Measurements from ENCODE around the gene CCDC112. TPM values are rescaled to one million over a fixed set of nuclear protein-coding genes. Genes with fewer than 3 reads are reported as not detected.

The CCDC112 gene
- total RNA-seq: 1 to 10 TPM; 1.7 to 1.8 TPM

DNA sequence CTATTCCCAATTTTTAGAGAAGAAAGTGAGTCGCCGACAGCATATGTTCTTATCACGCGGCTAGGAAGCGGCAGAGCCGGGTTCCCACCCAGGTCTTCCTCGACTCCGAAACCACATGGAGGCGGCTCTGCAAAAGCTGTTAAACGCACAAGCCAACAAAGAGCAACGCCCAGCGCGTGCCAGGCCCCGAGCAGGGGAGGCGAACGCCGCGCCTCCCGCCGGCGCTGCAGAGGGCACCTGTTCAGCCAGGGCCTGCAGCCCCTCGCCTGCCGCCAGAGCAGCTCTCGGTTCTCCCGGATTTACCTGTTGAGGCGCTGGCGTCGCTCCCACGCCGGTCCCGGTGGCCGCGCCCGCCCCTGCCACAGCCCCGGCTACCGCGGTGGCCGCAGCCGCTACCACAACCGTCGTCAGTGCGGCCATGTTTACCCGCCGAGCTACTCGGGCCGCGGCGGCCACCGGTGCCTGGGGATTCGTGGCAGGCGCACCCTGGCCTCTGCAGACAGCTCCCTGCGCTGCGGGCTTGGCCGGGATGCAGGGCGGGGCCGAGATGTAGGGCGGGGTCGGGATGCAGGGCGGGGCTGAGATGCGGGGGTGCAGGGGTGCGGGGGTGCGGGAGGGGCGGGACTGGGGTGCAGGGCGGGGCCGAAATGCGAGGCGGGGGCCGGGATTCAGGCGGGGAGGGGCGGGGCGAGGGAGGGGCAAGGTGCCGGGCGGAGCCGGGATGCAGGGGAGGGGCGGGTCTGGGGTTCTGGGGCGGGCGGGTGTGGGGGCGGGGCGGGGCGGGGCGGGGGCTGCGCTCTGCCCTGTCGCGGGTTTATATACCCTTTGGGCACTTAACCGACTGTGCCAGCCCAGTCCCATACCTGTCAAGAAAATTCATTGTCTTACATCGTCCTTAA is at the start of gene CCDC112:
Gene CCDC112 (minus strand): TSS at position 531 of the 899 bp plus-strand sequence. CDS start 111 bp downstream, at position 420.
- Mint-ChIP-seq H3K27ac (no peak within 1 kb of the TSS), H3K9me3 (peaks cover 13% of the 10 kb centered on the region), H3K4me3 (peak within 1 kb of the TSS; percentile 76), H3K27me3 (peaks cover 8% of the 10 kb centered on the region), H3K4me1 (ENCODE audit: low read depth) (peaks cover 7% of the 10 kb centered on the region), H3K36me3 (peaks cover 5% of the 10 kb centered on the region)
- DNase-seq: peak; percentile 87
- intact Hi-C loops (cut with micrococcal nuclease): loop anchor here (1.0 to 2.0 kb wide), 6 partner anchors 34 to 545 kb away; partner anchors contain the start of genes AP3S1, ATG12, FEM1C and PGGT1B
- CTCF ChIA-PET: interaction anchor here (0.6 to 2.1 kb wide), 6 partner anchors 13 to 278 kb away, joined by 3 to 10 read pairs (median 4); no protein-coding TSS in a partner anchor
- POLR2A ChIA-PET: interaction anchor here (0.7 to 2.1 kb wide), 3 partner anchors 35 to 328 kb away, joined by 3 to 8 read pairs (median 6); partner anchors contain the start of gene FEM1C

DNA sequence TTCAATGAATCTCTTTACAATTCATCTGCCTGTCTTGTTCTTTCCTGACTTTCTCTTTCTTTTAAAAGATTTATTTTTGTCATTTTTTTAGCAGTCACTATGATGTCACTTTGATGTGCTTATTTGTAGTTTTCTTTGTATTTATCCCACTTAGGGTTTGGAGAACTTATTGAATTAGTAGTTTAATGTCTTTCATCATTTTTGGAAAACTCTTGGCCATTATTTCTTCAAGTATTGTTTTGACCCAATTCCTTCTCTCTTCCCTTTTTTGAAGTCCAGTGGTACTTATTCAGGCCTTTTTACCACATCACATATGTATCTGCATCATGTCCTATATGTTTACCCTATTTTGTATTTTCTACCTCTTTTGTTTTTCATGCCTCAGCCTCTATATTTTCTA is 48.9 kb upstream of the CCDC112 start:
- H3K27me3 Mint-ChIP-seq: no peaks in the 10 kb centered on the region
- H3K4me3 Mint-ChIP-seq: no peak overlapping the region
- no peaks in the 10 kb centered on the region for H3K36me3 Mint-ChIP-seq
- DNase-seq: no peak
- no peaks in the 10 kb centered on the region for H3K9me3 Mint-ChIP-seq
- ChIA-PET POLR2A (no interaction called here), CTCF (no interaction called here)
- no peaks in the 10 kb centered on the region for H3K4me1 Mint-ChIP-seq (ENCODE audit: low read depth)
- no peak overlapping the region for H3K27ac Mint-ChIP-seq
- intact Hi-C loops (cut with micrococcal nuclease): no loop called here

DNA sequence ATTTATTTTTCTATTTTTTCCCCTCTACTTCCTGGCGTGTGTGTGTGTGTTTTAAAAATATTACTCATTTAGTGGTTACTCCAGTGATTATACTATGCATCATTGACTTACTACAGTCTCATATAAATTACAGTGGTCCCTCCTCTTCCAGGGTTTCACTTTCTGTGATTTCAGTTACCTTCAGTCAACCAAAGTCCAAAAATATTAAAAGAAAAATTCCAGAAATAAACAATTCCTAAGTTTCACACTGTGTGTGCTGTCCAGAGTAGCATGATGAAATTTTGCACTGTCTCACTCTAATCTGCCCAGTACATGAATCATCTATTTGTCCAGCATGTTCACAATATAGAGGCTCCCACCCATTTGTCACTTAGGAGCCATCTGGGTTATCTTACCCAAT is 47.4 kb upstream of the CCDC112 start:
- H3K36me3 Mint-ChIP-seq: no peaks in the 10 kb centered on the region
- H3K4me3 Mint-ChIP-seq: no peak overlapping the region
- DNase-seq: no peak
- ChIA-PET CTCF (no interaction called here), POLR2A (no interaction called here)
- no peaks in the 10 kb centered on the region for H3K4me1 Mint-ChIP-seq (ENCODE audit: low read depth)
- no peaks in the 10 kb centered on the region for H3K9me3 Mint-ChIP-seq
- H3K27me3 Mint-ChIP-seq: peaks cover under 1% of the 10 kb centered on the region
- intact Hi-C loops (cut with micrococcal nuclease): no loop called here
- H3K27ac Mint-ChIP-seq: no peak overlapping the region

DNA sequence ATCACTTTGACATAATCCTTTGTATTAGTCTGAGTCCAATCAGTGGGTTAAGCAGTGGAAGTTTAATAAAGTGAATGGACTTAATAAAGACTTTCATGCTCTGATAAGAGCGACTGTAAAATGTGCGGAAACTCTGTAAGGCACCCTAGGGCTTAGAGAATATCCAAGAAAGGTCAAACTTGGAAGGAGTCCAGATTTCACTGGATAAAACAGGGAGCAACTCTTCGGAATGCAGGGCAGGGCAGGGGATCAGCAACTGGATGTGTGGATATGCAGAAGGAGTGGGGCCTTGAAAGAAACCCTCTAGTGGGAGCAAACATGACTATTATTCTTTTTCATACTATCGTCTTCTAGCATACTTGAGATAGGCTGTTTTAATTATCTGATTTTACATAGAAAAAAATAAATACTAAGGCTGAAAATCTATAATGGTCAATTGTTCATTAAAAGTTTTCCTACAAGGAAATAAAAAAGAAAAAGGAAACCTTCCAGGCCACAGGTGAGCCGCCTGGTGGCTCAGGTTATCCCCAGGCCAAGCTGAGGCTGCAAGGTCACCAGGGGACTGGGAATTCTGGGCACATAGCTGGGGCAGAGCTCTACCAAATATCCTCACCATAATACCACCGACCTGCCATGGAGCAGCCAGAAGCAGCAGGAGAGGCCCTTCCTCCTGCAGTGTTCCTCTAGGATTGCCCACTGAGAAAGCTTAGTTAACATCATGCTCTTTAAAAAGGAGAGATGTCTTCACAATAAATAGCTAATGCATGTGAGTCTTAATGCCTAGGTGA is 46.3 kb upstream of the CCDC112 start:
- no peak overlapping the region for H3K27ac Mint-ChIP-seq
- intact Hi-C loops (cut with micrococcal nuclease): no loop called here
- POLR2A ChIA-PET: interaction anchor here (0.9 to 1.1 kb wide), 2 partner anchors 31 to 228 kb away, joined by 3 read pairs; no protein-coding TSS in a partner anchor
- no peaks in the 10 kb centered on the region for H3K9me3 Mint-ChIP-seq
- peaks cover 7% of the 10 kb centered on the region for H3K27me3 Mint-ChIP-seq
- H3K36me3 Mint-ChIP-seq: no peaks in the 10 kb centered on the region
- CTCF ChIA-PET: no interaction called here
- no peaks in the 10 kb centered on the region for H3K4me1 Mint-ChIP-seq (ENCODE audit: low read depth)
- no peak overlapping the region for H3K4me3 Mint-ChIP-seq
- no peak for DNase-seq

DNA sequence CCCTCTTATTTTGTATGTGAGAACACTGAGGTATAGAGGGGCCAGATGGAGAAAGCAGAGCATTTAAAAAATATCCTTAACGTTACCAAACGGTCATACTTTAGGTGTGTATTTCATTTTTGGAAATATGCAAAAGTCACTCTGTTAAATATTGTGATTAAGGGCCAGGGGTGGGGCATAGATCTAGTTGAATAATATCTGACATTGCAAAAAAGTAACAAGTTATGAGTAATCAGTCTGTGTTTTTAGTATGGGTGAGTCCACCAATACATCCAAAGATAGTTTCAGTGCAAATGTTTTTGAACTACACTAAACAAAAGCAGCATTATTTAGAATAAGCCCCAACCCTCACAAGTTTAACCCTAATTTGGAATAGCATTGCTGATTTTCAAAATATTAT is 45.3 kb upstream of the CCDC112 start:
- no peak for DNase-seq
- intact Hi-C loops (cut with micrococcal nuclease): no loop called here
- Mint-ChIP-seq H3K4me3 (no peak overlapping the region), H3K4me1 (ENCODE audit: low read depth) (no peaks in the 10 kb centered on the region), H3K27ac (no peak overlapping the region), H3K36me3 (no peaks in the 10 kb centered on the region), H3K27me3 (peaks cover 12% of the 10 kb centered on the region), H3K9me3 (no peaks in the 10 kb centered on the region)
- CTCF ChIA-PET: no interaction called here
- POLR2A ChIA-PET: no interaction called here

DNA sequence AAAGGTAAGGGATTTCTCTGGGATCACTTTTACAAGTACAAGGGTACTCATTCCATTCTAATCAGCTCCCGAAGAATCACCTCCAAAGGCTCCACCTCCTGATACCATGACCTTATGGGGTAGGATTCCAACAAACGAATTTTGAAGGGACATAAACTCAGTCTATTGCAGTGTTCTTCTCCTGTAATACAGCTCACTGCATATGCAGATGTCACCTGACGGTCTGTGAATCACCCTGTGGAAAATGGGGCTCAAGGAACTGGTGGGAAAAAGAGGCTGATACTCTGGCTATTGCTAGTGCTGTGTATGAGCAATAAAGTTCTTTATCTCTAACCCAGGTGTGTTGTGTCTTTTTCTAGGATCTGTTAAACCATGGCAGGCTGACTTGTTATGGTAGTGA is 42.4 kb upstream of the CCDC112 start:
- Mint-ChIP-seq H3K27ac (no peak overlapping the region), H3K4me3 (no peak overlapping the region)

GRCh38 chr5:115337882-115338281 is 41.4 kb upstream of the CCDC112 start:
- CTCF ChIA-PET: no interaction called here
- no peaks in the 10 kb centered on the region for H3K9me3 Mint-ChIP-seq
- no peak overlapping the region for H3K4me3 Mint-ChIP-seq
- POLR2A ChIA-PET: interaction anchor here (0.6 kb wide), 1 partner anchor 188 kb away, joined by 4 read pairs; no protein-coding TSS in a partner anchor
- H3K4me1 Mint-ChIP-seq (ENCODE audit: low read depth): peaks cover 3% of the 10 kb centered on the region
- H3K27me3 Mint-ChIP-seq: peaks cover 15% of the 10 kb centered on the region
- no peaks in the 10 kb centered on the region for H3K36me3 Mint-ChIP-seq
- no peak for DNase-seq
- H3K27ac Mint-ChIP-seq: no peak overlapping the region
- intact Hi-C loops (cut with micrococcal nuclease): no loop called here

More for the DNA sequence above, 42.4 kb upstream of the CCDC112 start:
- intact Hi-C loops (cut with micrococcal nuclease): no loop called here
- Mint-ChIP-seq H3K27me3 (peaks cover 12% of the 10 kb centered on the region), H3K4me1 (ENCODE audit: low read depth) (no peaks in the 10 kb centered on the region), H3K9me3 (no peaks in the 10 kb centered on the region), H3K36me3 (no peaks in the 10 kb centered on the region)
- no peak for DNase-seq
- ChIA-PET CTCF (no interaction called here), POLR2A (no interaction called here)

DNA sequence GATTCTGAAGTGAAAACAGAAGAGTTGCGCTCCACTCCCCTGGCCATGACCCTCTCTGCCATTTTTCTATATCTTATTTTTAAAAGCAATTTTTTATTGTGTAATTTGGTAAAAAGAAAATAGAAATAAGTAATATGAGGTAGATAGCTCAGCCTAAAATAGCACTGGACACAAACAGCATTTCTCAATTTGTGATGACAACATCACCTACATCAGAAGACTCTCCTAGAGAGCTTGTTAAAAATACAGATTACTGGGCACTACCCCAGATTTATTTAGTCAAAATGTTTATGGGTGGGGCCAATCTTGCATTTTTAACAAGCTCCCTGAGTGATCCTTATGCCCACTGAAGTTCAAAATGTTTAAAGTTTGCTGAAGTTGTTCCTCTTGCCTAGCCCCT is 40.5 kb upstream of the CCDC112 start:
- Mint-ChIP-seq H3K9me3 (no peaks in the 10 kb centered on the region), H3K36me3 (no peaks in the 10 kb centered on the region), H3K4me1 (ENCODE audit: low read depth) (peaks cover 4% of the 10 kb centered on the region), H3K4me3 (no peak overlapping the region), H3K27ac (no peak overlapping the region), H3K27me3 (peaks cover 17% of the 10 kb centered on the region)
- CTCF ChIA-PET: no interaction called here
- intact Hi-C loops (cut with micrococcal nuclease): no loop called here
- DNase-seq: no peak
- POLR2A ChIA-PET: no interaction called here

GRCh38 chr5:115336201-115336720 is 39.8 kb upstream of the CCDC112 start:
- ChIA-PET CTCF (interaction anchor here (1.2 kb wide), 1 partner anchor 27 kb away, joined by 4 read pairs; no protein-coding TSS in a partner anchor), POLR2A (no interaction called here)
- H3K27me3 Mint-ChIP-seq: peaks cover 17% of the 10 kb centered on the region
- H3K27ac Mint-ChIP-seq: no peak overlapping the region
- DNase-seq: no peak
- H3K9me3 Mint-ChIP-seq: no peaks in the 10 kb centered on the region
- intact Hi-C loops (cut with micrococcal nuclease): no loop called here
- H3K36me3 Mint-ChIP-seq: no peaks in the 10 kb centered on the region
- H3K4me1 Mint-ChIP-seq (ENCODE audit: low read depth): peaks cover 4% of the 10 kb centered on the region
- H3K4me3 Mint-ChIP-seq: no peak overlapping the region

DNA sequence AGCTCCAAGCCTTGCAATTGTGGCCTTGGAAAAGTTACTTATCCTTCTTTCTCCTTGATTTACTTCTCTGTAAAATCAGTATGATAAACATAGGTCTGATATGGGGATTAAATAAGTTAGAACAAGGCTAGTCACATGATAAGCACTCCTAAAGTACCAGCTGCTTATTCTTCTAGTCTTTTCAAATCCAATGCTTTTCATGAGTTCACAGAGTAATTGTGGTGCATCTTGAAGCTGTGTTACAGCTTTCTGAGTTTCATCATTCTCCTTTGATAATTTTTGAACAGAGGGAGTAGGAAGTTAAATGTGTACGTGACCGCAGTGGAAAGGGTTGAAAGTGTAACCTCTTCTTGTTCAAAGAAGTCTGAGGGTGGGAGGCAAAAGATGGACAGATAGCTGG is 38.8 kb upstream of the CCDC112 start:
- POLR2A ChIA-PET: no interaction called here
- Mint-ChIP-seq H3K9me3 (no peaks in the 10 kb centered on the region), H3K4me1 (ENCODE audit: low read depth) (peaks cover 7% of the 10 kb centered on the region), H3K4me3 (no peak overlapping the region), H3K36me3 (no peaks in the 10 kb centered on the region), H3K27ac (no peak overlapping the region), H3K27me3 (peaks cover 17% of the 10 kb centered on the region)
- DNase-seq: no peak
- CTCF ChIA-PET: interaction anchor here (1.2 to 1.3 kb wide), 2 partner anchors 26 to 240 kb away, joined by 3 to 4 read pairs; no protein-coding TSS in a partner anchor
- intact Hi-C loops (cut with micrococcal nuclease): no loop called here

DNA sequence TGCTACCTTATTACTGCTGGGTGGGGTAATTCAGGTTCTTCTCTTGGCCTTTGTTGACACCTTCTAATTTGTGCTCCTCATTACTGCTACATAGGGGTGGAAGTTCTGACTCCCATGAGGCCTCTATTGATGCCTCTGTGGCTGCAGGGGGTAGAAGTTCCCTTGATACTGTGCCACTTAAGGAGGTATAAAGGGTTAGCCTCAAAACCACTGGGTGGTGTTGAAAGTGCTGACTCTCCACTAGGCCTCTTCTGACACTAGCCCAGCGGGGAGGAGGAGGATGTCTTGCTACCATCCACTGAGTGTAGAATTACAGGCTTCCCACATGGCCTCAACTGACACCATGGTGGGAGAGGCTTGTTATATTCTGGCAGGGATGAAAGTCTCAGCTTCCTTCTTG is 36.7 kb upstream of the CCDC112 start:
- DNase-seq: peak; percentile 20
- H3K9me3 Mint-ChIP-seq: no peaks in the 10 kb centered on the region
- CTCF ChIA-PET: no interaction called here
- H3K4me1 Mint-ChIP-seq (ENCODE audit: low read depth): peaks cover 7% of the 10 kb centered on the region
- POLR2A ChIA-PET: no interaction called here
- no peak overlapping the region for H3K27ac Mint-ChIP-seq
- peaks cover 13% of the 10 kb centered on the region for H3K27me3 Mint-ChIP-seq
- intact Hi-C loops (cut with micrococcal nuclease): no loop called here
- no peaks in the 10 kb centered on the region for H3K36me3 Mint-ChIP-seq
- H3K4me3 Mint-ChIP-seq: no peak overlapping the region

DNA sequence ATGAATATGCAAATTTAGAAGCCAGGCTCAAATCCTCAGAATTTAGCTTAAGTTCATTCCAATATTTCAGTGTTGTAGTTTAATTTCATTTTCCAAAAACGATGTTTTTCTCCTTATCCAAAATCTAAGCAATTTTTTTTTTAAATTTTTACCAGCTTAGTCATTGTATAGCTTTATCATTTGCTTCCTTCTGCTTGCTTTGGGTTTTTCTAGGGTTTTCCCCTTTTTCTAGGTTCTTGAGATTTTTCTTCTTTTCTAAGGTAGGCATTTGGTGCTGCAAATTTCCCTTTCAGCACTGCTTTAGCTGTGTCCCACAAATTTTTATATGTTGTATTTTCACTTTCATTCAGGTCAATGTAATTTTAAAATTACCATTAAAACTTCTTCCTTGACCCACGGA is 34.4 kb upstream of the CCDC112 start:
- H3K36me3 Mint-ChIP-seq: no peaks in the 10 kb centered on the region
- H3K27me3 Mint-ChIP-seq: peaks cover 14% of the 10 kb centered on the region
- POLR2A ChIA-PET: no interaction called here
- intact Hi-C loops (cut with micrococcal nuclease): no loop called here
- H3K4me1 Mint-ChIP-seq (ENCODE audit: low read depth): peaks cover 7% of the 10 kb centered on the region
- no peak overlapping the region for H3K4me3 Mint-ChIP-seq
- no peak for DNase-seq
- H3K9me3 Mint-ChIP-seq: no peaks in the 10 kb centered on the region
- CTCF ChIA-PET: interaction anchor here (0.6 to 0.9 kb wide), 2 partner anchors 23 to 244 kb away, joined by 3 to 4 read pairs; no protein-coding TSS in a partner anchor
- no peak overlapping the region for H3K27ac Mint-ChIP-seq
